ENCODE results near the gene RPS6KA2.

Gene RPS6KA2

GRCh38 chr6:166472636-166473035, 154.4 kb downstream of the RPS6KA2 start:
- CTCF ChIA-PET: no interaction called here
- no peak for DNase-seq (ENCODE audit: extremely low spot score)
- TF ChIP-seq FOXK2 (IDR thresholded peaks at IDR 0.05): no peak
- no peak for TF ChIP-seq ARNT (IDR thresholded peaks at IDR 0.05)
- TF ChIP-seq ELF4 (IDR thresholded peaks at IDR 0.05): no peak
- TF ChIP-seq L3MBTL2 (conservative IDR thresholded peaks at IDR 0.05): no peak
- no peak for TF ChIP-seq FOXM1 (IDR thresholded peaks at IDR 0.05; ENCODE audit: borderline replicate concordance)
- TF ChIP-seq ZNF384 (IDR thresholded peaks at IDR 0.05): no peak
- TF ChIP-seq FOXA1 (IDR thresholded peaks at IDR 0.05): no peak
- no peak for TF ChIP-seq LEF1 (IDR thresholded peaks at IDR 0.05; ENCODE audit: borderline replicate concordance)
- no peak for TF ChIP-seq PKNOX1 (IDR thresholded peaks at IDR 0.05)
- TF ChIP-seq BHLHE40 (IDR thresholded peaks at IDR 0.05; ENCODE audit: borderline replicate concordance): no peak
- TF ChIP-seq HDGF (IDR thresholded peaks at IDR 0.05; ENCODE audit: borderline replicate concordance): no peak
- no peak for TF ChIP-seq TARDBP (IDR thresholded peaks at IDR 0.05)
- TF ChIP-seq SP1 (IDR thresholded peaks at IDR 0.05): no peak
- no peak for TF ChIP-seq NFRKB (IDR thresholded peaks at IDR 0.05)
- no peak for TF ChIP-seq CTBP1 (IDR thresholded peaks at IDR 0.05; ENCODE audit: borderline replicate concordance)
- no peak for TF ChIP-seq SUZ12 (IDR thresholded peaks at IDR 0.05)
- POLR2A ChIA-PET: no interaction called here

GRCh38 chr6:166471797-166472260, 155.2 kb downstream of the RPS6KA2 start:
- CTCF ChIA-PET: no interaction called here
- TF ChIP-seq FOXK2 (IDR thresholded peaks at IDR 0.05) (no peak), ELF4 (IDR thresholded peaks at IDR 0.05) (no peak), NFRKB (IDR thresholded peaks at IDR 0.05) (no peak), CTBP1 (IDR thresholded peaks at IDR 0.05; ENCODE audit: borderline replicate concordance) (no peak), ZNF384 (IDR thresholded peaks at IDR 0.05) (no peak), SUZ12 (IDR thresholded peaks at IDR 0.05) (no peak), BHLHE40 (IDR thresholded peaks at IDR 0.05; ENCODE audit: borderline replicate concordance) (no peak), SP1 (IDR thresholded peaks at IDR 0.05) (no peak), LEF1 (IDR thresholded peaks at IDR 0.05; ENCODE audit: borderline replicate concordance) (no peak), FOXA1 (IDR thresholded peaks at IDR 0.05) (no peak), PKNOX1 (IDR thresholded peaks at IDR 0.05) (no peak), HDGF (IDR thresholded peaks at IDR 0.05; ENCODE audit: borderline replicate concordance) (no peak), TARDBP (IDR thresholded peaks at IDR 0.05) (no peak), L3MBTL2 (conservative IDR thresholded peaks at IDR 0.05) (no peak), ARNT (IDR thresholded peaks at IDR 0.05) (no peak), FOXM1 (IDR thresholded peaks at IDR 0.05; ENCODE audit: borderline replicate concordance) (no peak)
- DNase-seq (ENCODE audit: extremely low spot score): no peak
- POLR2A ChIA-PET: no interaction called here

GRCh38 chr6:166470863-166471410, 156.1 kb downstream of the RPS6KA2 start:
- ChIA-PET CTCF (no interaction called here), POLR2A (no interaction called here)
- DNase-seq (ENCODE audit: extremely low spot score): no peak
- TF ChIP-seq HDGF (IDR thresholded peaks at IDR 0.05; ENCODE audit: borderline replicate concordance) (no peak), L3MBTL2 (conservative IDR thresholded peaks at IDR 0.05) (no peak), NFRKB (IDR thresholded peaks at IDR 0.05) (no peak), BHLHE40 (IDR thresholded peaks at IDR 0.05; ENCODE audit: borderline replicate concordance) (no peak), LEF1 (IDR thresholded peaks at IDR 0.05; ENCODE audit: borderline replicate concordance) (no peak), PKNOX1 (IDR thresholded peaks at IDR 0.05) (no peak), FOXA1 (IDR thresholded peaks at IDR 0.05) (no peak)

DNA sequence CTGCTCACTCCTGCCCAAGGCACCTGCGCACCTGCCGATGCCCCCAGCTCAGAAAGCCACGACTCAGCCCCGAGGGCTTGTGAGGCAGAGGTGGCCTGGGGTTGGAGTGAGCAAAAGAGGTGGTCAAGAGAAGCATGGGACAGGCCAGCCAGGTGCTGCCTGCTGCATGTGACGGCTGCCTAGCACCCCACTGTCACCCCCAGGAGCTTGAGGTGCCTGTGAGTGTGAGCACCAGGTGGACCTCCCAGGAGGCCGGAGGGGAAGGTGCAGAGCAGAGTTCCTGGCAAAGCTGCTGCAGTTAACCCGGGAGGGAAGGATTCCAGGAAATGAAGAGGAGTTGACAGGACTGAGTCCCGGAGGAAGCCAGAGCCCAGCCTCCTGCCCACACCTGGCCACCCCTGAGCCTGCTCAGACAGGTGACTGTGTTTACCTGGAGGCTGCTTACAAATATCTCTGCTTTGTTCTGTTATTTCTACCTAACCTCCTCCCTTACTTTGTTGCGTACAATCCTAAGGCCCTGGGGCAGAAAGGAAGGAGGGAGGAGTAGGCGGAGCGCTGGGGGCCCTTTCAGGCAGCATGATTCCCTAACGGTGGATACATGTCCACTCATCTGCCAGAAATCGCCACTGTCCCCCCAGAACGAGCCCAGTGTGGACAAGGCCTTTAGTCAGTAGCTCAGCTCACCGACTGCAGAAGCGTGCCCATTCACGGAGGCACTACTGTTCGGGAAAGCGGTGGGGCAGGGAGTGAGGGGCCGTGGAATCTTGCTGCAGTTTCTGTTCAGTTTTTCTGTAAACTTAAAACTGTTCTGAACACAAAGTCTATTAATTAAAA, 156.8 kb downstream of the RPS6KA2 start:
- ChIA-PET CTCF (interaction anchor here (0.6 kb wide), 1 partner anchor 233 kb away, joined by 4 read pairs; no protein-coding TSS in a partner anchor), POLR2A (no interaction called here)
- DNase-seq (ENCODE audit: extremely low spot score): no peak
- no peak for TF ChIP-seq ARNT (IDR thresholded peaks at IDR 0.05)
- TF ChIP-seq L3MBTL2 (conservative IDR thresholded peaks at IDR 0.05): no peak
- TF ChIP-seq PKNOX1 (IDR thresholded peaks at IDR 0.05): no peak
- no peak for TF ChIP-seq LEF1 (IDR thresholded peaks at IDR 0.05; ENCODE audit: borderline replicate concordance)
- TF ChIP-seq ELF4 (IDR thresholded peaks at IDR 0.05): no peak
- no peak for TF ChIP-seq HDGF (IDR thresholded peaks at IDR 0.05; ENCODE audit: borderline replicate concordance)
- TF ChIP-seq FOXM1 (IDR thresholded peaks at IDR 0.05; ENCODE audit: borderline replicate concordance): no peak
- TF ChIP-seq TARDBP (IDR thresholded peaks at IDR 0.05): no peak
- no peak for TF ChIP-seq CTBP1 (IDR thresholded peaks at IDR 0.05; ENCODE audit: borderline replicate concordance)
- TF ChIP-seq NFRKB (IDR thresholded peaks at IDR 0.05): no peak
- TF ChIP-seq ZNF384 (IDR thresholded peaks at IDR 0.05): no peak
- TF ChIP-seq FOXK2 (IDR thresholded peaks at IDR 0.05): no peak
- no peak for TF ChIP-seq FOXA1 (IDR thresholded peaks at IDR 0.05)
- no peak for TF ChIP-seq SP1 (IDR thresholded peaks at IDR 0.05)
- TF ChIP-seq BHLHE40 (IDR thresholded peaks at IDR 0.05; ENCODE audit: borderline replicate concordance): no peak
- TF ChIP-seq SUZ12 (IDR thresholded peaks at IDR 0.05): no peak

GRCh38 chr6:166469426-166469961, 157.6 kb downstream of the RPS6KA2 start:
- TF ChIP-seq SP1 (IDR thresholded peaks at IDR 0.05): no peak
- TF ChIP-seq PKNOX1 (IDR thresholded peaks at IDR 0.05): no peak
- no peak for TF ChIP-seq CTBP1 (IDR thresholded peaks at IDR 0.05; ENCODE audit: borderline replicate concordance)
- no peak for TF ChIP-seq BHLHE40 (IDR thresholded peaks at IDR 0.05; ENCODE audit: borderline replicate concordance)
- no peak for TF ChIP-seq FOXM1 (IDR thresholded peaks at IDR 0.05; ENCODE audit: borderline replicate concordance)
- no peak for TF ChIP-seq LEF1 (IDR thresholded peaks at IDR 0.05; ENCODE audit: borderline replicate concordance)
- no peak for TF ChIP-seq FOXA1 (IDR thresholded peaks at IDR 0.05)
- no peak for TF ChIP-seq HDGF (IDR thresholded peaks at IDR 0.05; ENCODE audit: borderline replicate concordance)
- no peak for TF ChIP-seq ARNT (IDR thresholded peaks at IDR 0.05)
- no peak for TF ChIP-seq ZNF384 (IDR thresholded peaks at IDR 0.05)
- TF ChIP-seq SUZ12 (IDR thresholded peaks at IDR 0.05): no peak
- no peak for TF ChIP-seq TARDBP (IDR thresholded peaks at IDR 0.05)
- no peak for TF ChIP-seq L3MBTL2 (conservative IDR thresholded peaks at IDR 0.05)
- TF ChIP-seq ELF4 (IDR thresholded peaks at IDR 0.05): no peak
- no peak for TF ChIP-seq FOXK2 (IDR thresholded peaks at IDR 0.05)
- no peak for TF ChIP-seq NFRKB (IDR thresholded peaks at IDR 0.05)
- CTCF ChIA-PET: interaction anchor here (0.6 kb wide), 1 partner anchor 234 kb away, joined by 4 read pairs; no protein-coding TSS in a partner anchor
- no peak for DNase-seq (ENCODE audit: extremely low spot score)
- POLR2A ChIA-PET: no interaction called here
